IMR-90 (cell line): ENCODE data around the gene ASL. TPM values are rescaled to one million over a fixed set of nuclear protein-coding genes. Genes with fewer than 3 reads are reported as not detected.
A peak's percentile ranks its signal among the peaks of the same experiment; 100 is the strongest.

Experiments
- ATAC-seq: fragments of 200-7000 bp; cut with Tn5 transposase; 2 replicates; pipeline ENCODE4 v1.9.1; 2020; ENCODE audit warnings: low read depth, mild to moderate bottlenecking, moderate library complexity
- BruUV-seq: library from RNA; stranded (reverse); fragments of 400-500 nt; replicated peaks from 2 replicates; lab custom pipeline; 2021; lab: Mats Ljungman, UMichigan
- CTCF ChIA-PET: fragments of 300-600 bp; formaldehyde crosslinking; extraction: SDS; loops from one replicate; lab custom pipeline; 2021; ENCODE audit warnings: antibody characterized with exemption; lab: Yijun Ruan, JAX
- POLR2A ChIA-PET: fragments of 300-600 bp; sonication (Branson Sonifier 250); formaldehyde crosslinking; loops from one replicate; lab custom pipeline; 2022; ENCODE audit warnings: antibody characterized with exemption; ENCODE audit not compliant: unreplicated experiment; lab: Charles Lee
- DNase-seq: peaks from one replicate; pipeline ENCODE4 v3.0.0; 2013
- H2AFZ ChIP-seq: replicated peaks from 2 replicates; pipeline ENCODE3; 2013; ENCODE audit warnings: low read length, mild to moderate bottlenecking; ENCODE audit not compliant: poor library complexity
- H2AK5ac ChIP-seq: 2 replicates; pipeline ENCODE4 v1.6.1; 2013; ENCODE audit warnings: low read depth, low read length, inconsistent platforms
- H2AK9ac ChIP-seq: replicated peaks from 2 replicates; pipeline ENCODE3; 2013; ENCODE audit warnings: mild to moderate bottlenecking, low read depth, low read length, moderate library complexity; ENCODE audit not compliant: poor library complexity
- H2BK120ac ChIP-seq: 2 replicates; pipeline ENCODE4 v1.6.1; 2013; ENCODE audit warnings: low read depth, low read length, inconsistent platforms
- H2BK15ac ChIP-seq: 3 replicates; pipeline ENCODE4 v1.6.1; 2013; ENCODE audit warnings: low read depth, low read length, inconsistent platforms
- H2BK20ac ChIP-seq: 2 replicates; pipeline ENCODE4 v1.6.1; 2013; ENCODE audit warnings: low read depth, mild to moderate bottlenecking, inconsistent platforms, low read length, moderate library complexity
- H2BK5ac ChIP-seq: 2 replicates; pipeline ENCODE4 v1.6.1; 2013; ENCODE audit warnings: mild to moderate bottlenecking, low read depth, low read length, inconsistent platforms; ENCODE audit not compliant: poor library complexity, severe bottlenecking
- H3K14ac ChIP-seq: replicated peaks from 2 replicates; pipeline ENCODE4 v1.6.1; 2013; ENCODE audit warnings: low read depth, low read length, inconsistent platforms
- H3K18ac ChIP-seq: 2 replicates; pipeline ENCODE4 v1.6.1; 2013; ENCODE audit warnings: low read depth, low read length, control low read depth
- H3K23ac ChIP-seq: 2 replicates; pipeline ENCODE4 v1.6.1; 2013; ENCODE audit warnings: low read depth, low read length, inconsistent platforms
- H3K27ac ChIP-seq: 2 replicates; pipeline ENCODE4 v1.5.1; 2013; ENCODE audit warnings: mild to moderate bottlenecking, control low read depth, low read length; ENCODE audit not compliant: insufficient read depth
- H3K27me3 ChIP-seq: 2 replicates; pipeline ENCODE4 v1.6.1; 2013; ENCODE audit warnings: low read length; ENCODE audit not compliant: control insufficient read depth, insufficient read depth
- H3K36me3 ChIP-seq: 2 replicates; pipeline ENCODE4 v1.6.1; 2013; ENCODE audit warnings: low read length, mixed read lengths; ENCODE audit not compliant: control insufficient read depth, insufficient read depth
- H3K4ac ChIP-seq: 2 replicates; pipeline ENCODE4 v1.6.1; 2013; ENCODE audit warnings: low read depth, low read length, inconsistent platforms
- H3K4me1 ChIP-seq: 2 replicates; pipeline ENCODE4 v1.6.1; 2013; ENCODE audit warnings: low read length, mixed read lengths; ENCODE audit not compliant: control insufficient read depth, insufficient read depth
- H3K4me2 ChIP-seq: 2 replicates; pipeline ENCODE4 v1.6.1; 2013; ENCODE audit warnings: low read depth, mild to moderate bottlenecking, control low read depth, low read length, moderate library complexity
- H3K4me3 ChIP-seq: 2 replicates; pipeline ENCODE4 v1.5.1; 2013; ENCODE audit warnings: low read depth, mild to moderate bottlenecking, control low read depth, low read length, moderate library complexity; ENCODE audit not compliant: insufficient read depth
- H3K56ac ChIP-seq: 2 replicates; pipeline ENCODE4 v1.6.1; 2013; ENCODE audit warnings: low read length, inconsistent platforms; ENCODE audit not compliant: insufficient read depth; ENCODE audit errors: extremely low read depth
- H3K79me1 ChIP-seq, 2 experiments: 2 replicates each; pipeline ENCODE4 v1.6.1; 2013; ENCODE audit warnings: low read length in 2 of 2, inconsistent platforms in 1 of 2, low read depth in 1 of 2
- H3K9ac ChIP-seq: 2 replicates; pipeline ENCODE4 v1.6.1; 2013; ENCODE audit warnings: low read depth, low read length, control low read depth
- H3K9me1 ChIP-seq: 2 replicates; pipeline ENCODE4 v1.6.1; 2013; ENCODE audit warnings: low read length, inconsistent platforms; ENCODE audit not compliant: insufficient read depth
- H3K9me3 ChIP-seq: 2 replicates; pipeline ENCODE4 v1.6.1; 2013; ENCODE audit warnings: low read length; ENCODE audit not compliant: control insufficient read depth, insufficient read depth
- H4K20me1 ChIP-seq: 2 replicates; pipeline ENCODE4 v1.6.1; 2013; ENCODE audit warnings: low read length, inconsistent platforms; ENCODE audit not compliant: insufficient read depth
- H4K5ac ChIP-seq: 2 replicates; pipeline ENCODE4 v1.6.1; 2013; ENCODE audit warnings: mild to moderate bottlenecking, low read depth, low read length, control low read depth
- H4K8ac ChIP-seq, 2 experiments: 2 replicates each; pipeline ENCODE4 v1.6.1; 2013; ENCODE audit warnings: low read depth in 2 of 2, low read length in 2 of 2, control low read depth in 1 of 2, inconsistent platforms in 1 of 2
- H4K91ac ChIP-seq: 2 replicates; pipeline ENCODE4 v1.6.1; 2013; ENCODE audit warnings: low read depth, low read length, inconsistent platforms; ENCODE audit not compliant: insufficient read depth
- BHLHE40 ChIP-seq: fragments of 150-350 bp; IDR thresholded peaks from 2 replicates; pipeline ENCODE4 v1.6.1; 2016; ENCODE audit warnings: mild to moderate bottlenecking, low read depth, low read length
- CEBPB ChIP-seq: IDR thresholded peaks from 2 replicates; pipeline ENCODE4 v1.6.1; 2012; ENCODE audit warnings: low read depth, low read length, improper control_type of control experiment
- CHD1 ChIP-seq: IDR thresholded peaks from 2 replicates; pipeline ENCODE4 v1.6.1; 2012; ENCODE audit warnings: low read depth, low read length, improper control_type of control experiment
- RAD21 ChIP-seq: IDR thresholded peaks from 2 replicates; pipeline ENCODE4 v1.6.1; 2012; ENCODE audit warnings: low read length, improper control_type of control experiment
- RFX5 ChIP-seq: IDR thresholded peaks from 2 replicates; pipeline ENCODE4 v1.8.0; 2012; ENCODE audit warnings: low read depth, mild to moderate bottlenecking, low read length, moderate library complexity
- USF2 ChIP-seq: fragments of 150-350 bp; IDR thresholded peaks from 2 replicates; pipeline ENCODE4 v1.6.1; 2017; ENCODE audit warnings: mild to moderate bottlenecking, antibody characterized with exemption, low read length, low read depth
- WGBS, 2 experiments: methylation state at CpG; one replicate each; pipeline versions ENCODE4 v1.1.5 to v1.1.7; 2013; ENCODE audit warnings: missing lambda C conversion rate in 2 of 2; ENCODE audit not compliant: insufficient read length in 1 of 2; ENCODE audit errors: extremely low coverage in 2 of 2; 5-methylcytosine and 5-hydroxymethylcytosine counted together
- dilution Hi-C: fragments of 300-500 bp; cut with HindIII; formaldehyde crosslinking; loops from one replicate; pipeline ENCODE4 v1.14.3; 2018; ENCODE audit warnings: low sequenced_read_pairs; ENCODE audit not compliant: unreplicated experiment
- in situ Hi-C: fragments of 300-500 bp; cut with MboI; formaldehyde crosslinking; loops from 3 replicates; pipeline ENCODE4 v1.14.3; 2019; ENCODE audit warnings: low sequenced_read_pairs, inconsistent platforms, mixed read lengths
- intact Hi-C: fragments of 100-400 bp; cut with micrococcal nuclease; formaldehyde crosslinking; loops from 2 replicates; pipeline ENCODE4 v1.10.0; 2022
- polyA plus RNA-seq, 3 experiments: library from polyadenylated mRNA; depleted of rRNA; stranded (reverse); fragments of >200 nt; gene quantifications; 2 replicates each; pipeline ENCODE4 v1.2.3, GENCODE V29; 2012; ENCODE audit warnings: low replicate concordance in 1 of 3
- total RNA-seq: library from RNA; depleted of rRNA; stranded (reverse); fragments of >200 nt; gene quantifications from 2 replicates; pipeline ENCODE4 v1.2.3, GENCODE V29; 2012

ASL gene
- total and polyA plus RNA-seq, 2 of the 4 experiments (the other 2 are of a cell fraction) = 49.0 to 50.0 TPM

GRCh38 chr7:66055321-66055956 lies 20.2 kb upstream of the ASL start:
- TF ChIP-seq BHLHE40 = peak; percentile 94
- peak; percentile 52; the same call in 1 of the 2 replicates for TF ChIP-seq CEBPB
- TF ChIP-seq CHD1 = no peak
- no peak for TF ChIP-seq RFX5
- TF ChIP-seq USF2 = peak; percentile 57; the same call in 1 of the 2 replicates
- no peak for TF ChIP-seq RAD21
- Histone ChIP-seq H3K9ac (no peak overlapping the region), H3K27me3 (no peaks in the 10 kb centered on the region), H3K56ac (no peak overlapping the region), H3K14ac (0 out of 2 replicates have a peak overlapping the region, but pooled peaks have one; percentile 16), H4K20me1 (no peaks in the 10 kb centered on the region), H2AFZ (no peak overlapping the region), H4K8ac (no peak overlapping the region; a peak in 1 of 4 replicates), H3K9me1 (peaks cover 8% of the 10 kb centered on the region), H3K4me2 (no peak overlapping the region), H2BK15ac (no peak overlapping the region), H4K91ac (no peak overlapping the region), H2AK5ac (peak overlapping the region; percentile 61; the same call in 1 of the 2 replicates), H3K36me3 (no peaks in the 10 kb centered on the region), H3K79me1 (no peaks in the 10 kb centered on the region), H2BK20ac (no peak overlapping the region; the same call in 1 of the 2 replicates), H3K18ac (no peak overlapping the region), H2BK5ac (no peak overlapping the region), H3K23ac (no peak overlapping the region), H3K4ac (peak overlapping the region; percentile 27; the same call in 1 of the 2 replicates), H2BK120ac (no peak overlapping the region), H3K4me3 (no peak overlapping the region), H3K4me1 (peaks cover 7% of the 10 kb centered on the region), H3K27ac (no peak overlapping the region), H4K5ac (no peak overlapping the region), H3K9me3 (no peaks in the 10 kb centered on the region), H2AK9ac (no peak overlapping the region)
- peak; percentile 21 for ATAC-seq
- BruUV-seq = no TSS peak
- DNase-seq = peak; percentile 73
- dilution Hi-C loops = no loop called here
- in situ Hi-C loops = no loop called here
- intact Hi-C loops = no loop called here
- ChIA-PET CTCF (no interaction called here), POLR2A (no interaction called here)
- WGBS, 2 experiments = 100% methylated on average over 2 of the region's 9 CpGs; no CpG with 5 or more reads in 1 of the 2 experiments
